ENCODE data around the gene SART3. TPM values are rescaled to one million over a fixed set of nuclear protein-coding genes. Genes with fewer than 3 reads are reported as not detected.

Gene SART3
- total and polyA plus RNA-seq, 2 of the 13 experiments (the other 11 are each of a cell fraction or from before 2014, with no cell fraction given) = 16.1 to 69.9 TPM

GRCh38 chr12:108562348-108563135, 1.6 kb upstream of the SART3 start, which contains the start of gene ISCU (continued):
- TF ChIP-seq ZNF142 (CRISPR knock-in tag; IDR thresholded peaks at IDR 0.05) = peak; percentile 34; the same call in 1 of the 2 replicates
- TF ChIP-seq ZSCAN22 (CRISPR knock-in tag; IDR thresholded peaks at IDR 0.05) = no peak
- TF ChIP-seq ZNF800 (CRISPR knock-in tag; IDR thresholded peaks at IDR 0.05) = peak; percentile 18
- no peak; the same call in 1 of the 2 replicates for TF ChIP-seq EED (CRISPR knock-in tag; IDR thresholded peaks at IDR 0.05)
- no peak for TF ChIP-seq DMAP1 (CRISPR knock-in tag; IDR thresholded peaks at IDR 0.05)
- peak; percentile 74; the same call in 1 of the 2 replicates for TF ChIP-seq ZGPAT (CRISPR knock-in tag; IDR thresholded peaks at IDR 0.05)
- TF ChIP-seq RBM39 (IDR thresholded peaks at IDR 0.05; ENCODE audit: low read depth, low read length, poor library complexity, severe bottlenecking) = peak; percentile 45
- TF ChIP-seq ZNF180 (CRISPR knock-in tag; IDR thresholded peaks at IDR 0.05; ENCODE audit: borderline replicate concordance, low read depth) = 0 out of 2 replicates have a peak, but pooled peaks have one; percentile 36
- 0 out of 2 replicates have a peak, but pooled peaks have one; percentile 14 for TF ChIP-seq ZBTB43 (CRISPR knock-in tag; conservative IDR thresholded peaks at IDR 0.05)
- TF ChIP-seq GPN1 (CRISPR knock-in tag; IDR thresholded peaks at IDR 0.05; ENCODE audit: borderline replicate concordance) = no peak
- no peak for TF ChIP-seq ELF4 (CRISPR knock-in tag; IDR thresholded peaks at IDR 0.05; ENCODE audit: borderline replicate concordance)
- TF ChIP-seq SOX5 (CRISPR knock-in tag; IDR thresholded peaks at IDR 0.05; ENCODE audit: borderline replicate concordance) = no peak
- no peak for TF ChIP-seq FIP1L1 (IDR thresholded peaks at IDR 0.05; ENCODE audit: borderline replicate concordance, insufficient read depth, low read depth, low read length)
- TF ChIP-seq ZFP82 (CRISPR knock-in tag; IDR thresholded peaks at IDR 0.05; ENCODE audit: borderline replicate concordance) = peak; percentile 89
- no peak for TF ChIP-seq AKAP8 (CRISPR knock-in tag; IDR thresholded peaks at IDR 0.05)

All from HepG2 (cell line).